EL (cell line): ENCODE data around the gene FGF3.

Source experiments
- DNase-seq: peaks from one replicate; pipeline ENCODE4 v3.0.0-alpha.2; 2016

FGF3 gene

GRCh38 chr11:69822676-69823494 is 3.7 kb upstream of the FGF3 start:
- DNase-seq, result no peak

GRCh38 chr11:69821511-69822040 is 2.4 kb upstream of the FGF3 start:
- DNase-seq, result no peak

- no peak for DNase-seq
Observed at GRCh38 chr11:69820441-69820840, 1.2 kb upstream of the FGF3 start.

- no peak for DNase-seq
Observed at GRCh38 chr11:69819541-69820070, 390 bp upstream of the FGF3 start.

GRCh38 chr11:69818231-69818602 is 999 bp downstream of the FGF3 start:
- no peak for DNase-seq

- peak; percentile 20 for DNase-seq
Observed at GRCh38 chr11:69817265-69818230, 1.7 kb downstream of the FGF3 start.

- no peak for DNase-seq
Observed at GRCh38 chr11:69816671-69817070, 2.5 kb downstream of the FGF3 start.

GRCh38 chr11:69815973-69816372 is 3.2 kb downstream of the FGF3 start:
- no peak for DNase-seq

GRCh38 chr11:69814902-69815301 is 4.3 kb downstream of the FGF3 start:
- DNase-seq, result no peak

- DNase-seq, result no peak
Observed at GRCh38 chr11:69814411-69814810, 4.8 kb downstream of the FGF3 start.

GRCh38 chr11:69813839-69814238 is 5.4 kb downstream of the FGF3 start:
- DNase-seq, result no peak

- DNase-seq, result no peak
Observed at GRCh38 chr11:69812946-69813345, 6.3 kb downstream of the FGF3 start.

GRCh38 chr11:69812256-69812655 is 7.0 kb downstream of the FGF3 start:
- DNase-seq, result no peak

GRCh38 chr11:69811431-69811830 is 7.8 kb downstream of the FGF3 start:
- no peak for DNase-seq

GRCh38 chr11:69810289-69811118 is 8.7 kb downstream of the FGF3 start:
- DNase-seq, result no peak

- DNase-seq, result peak; percentile 43
Observed at GRCh38 chr11:69808667-69809086, 10.5 kb downstream of the FGF3 start.

GRCh38 chr11:69807106-69807815 is 12.0 kb downstream of the FGF3 start:
- no peak for DNase-seq

GRCh38 chr11:69804769-69805508 is 14.3 kb downstream of the FGF3 start:
- DNase-seq, result no peak

- DNase-seq, result no peak
Observed at GRCh38 chr11:69803604-69804218, 15.5 kb downstream of the FGF3 start.

GRCh38 chr11:69803022-69803421 is 16.2 kb downstream of the FGF3 start:
- DNase-seq, result no peak

GRCh38 chr11:69802590-69802989 is 16.6 kb downstream of the FGF3 start:
- DNase-seq, result no peak
